SU-DHL-6 (cell line): ENCODE data around the gene AK2.

Source experiments
- EZH2phosphoT487 ChIP-seq: fragments of 200-600 bp; sonication (generic), shearing (Covaris generic); conservative IDR thresholded peaks from 2 replicates; pipeline ENCODE4 v1.6.1; 2018; ENCODE audit warnings: mild to moderate bottlenecking, antibody characterized with exemption, low read length, moderate library complexity, mixed read lengths
- TF ChIP-seq, protein P1 (sequence below): fragments of 200-600 bp; sonication (generic); IDR thresholded peaks from one replicate; pipeline ENCODE4 v1.5.1; 2017; ENCODE audit warnings: antibody characterized with exemption, mild to moderate bottlenecking, low read length, moderate library complexity; ENCODE audit not compliant: insufficient read depth, poor library complexity, severe bottlenecking

DNA sequence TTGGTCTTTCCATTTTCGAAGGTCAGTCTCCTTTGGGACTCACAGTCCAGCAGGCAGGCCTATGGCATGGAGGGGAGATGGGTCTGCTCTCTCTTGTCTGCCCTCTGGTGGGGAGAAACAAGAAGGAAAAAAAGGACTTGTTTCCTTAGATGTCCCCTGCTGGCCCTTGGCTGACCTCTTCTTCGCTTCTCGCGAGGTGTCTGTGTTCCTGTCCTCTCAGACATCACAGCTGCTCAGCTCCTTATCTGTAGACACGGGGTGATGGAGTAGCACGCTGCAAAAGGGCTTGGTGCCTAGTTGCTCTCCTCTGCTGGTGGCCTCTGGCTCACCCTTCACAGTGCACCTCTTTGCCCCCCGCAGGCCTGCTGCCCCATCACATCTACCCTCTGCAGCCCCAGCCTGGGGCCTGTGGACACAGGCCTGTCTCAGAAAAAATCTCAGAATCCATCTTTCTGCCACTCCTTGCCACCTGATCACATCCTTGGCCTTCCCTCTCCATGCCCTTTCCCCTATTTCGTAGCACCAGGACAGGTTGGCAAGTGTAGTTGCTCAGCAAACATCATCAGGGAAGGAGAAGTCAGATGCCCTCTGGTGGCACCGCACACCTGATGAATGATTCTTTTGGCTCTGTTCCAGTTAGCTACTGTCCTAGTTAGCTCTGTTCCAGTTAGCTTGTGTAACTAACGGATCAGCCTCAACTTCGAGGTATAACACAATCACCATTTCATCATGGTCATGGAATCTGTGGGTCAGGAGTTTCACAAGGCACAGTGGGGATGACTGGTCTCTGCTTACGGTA lies 18.7 kb upstream of the AK2 start:
- no peak for TF ChIP-seq EZH2phosphoT487
- TF ChIP-seq, protein P1, sequence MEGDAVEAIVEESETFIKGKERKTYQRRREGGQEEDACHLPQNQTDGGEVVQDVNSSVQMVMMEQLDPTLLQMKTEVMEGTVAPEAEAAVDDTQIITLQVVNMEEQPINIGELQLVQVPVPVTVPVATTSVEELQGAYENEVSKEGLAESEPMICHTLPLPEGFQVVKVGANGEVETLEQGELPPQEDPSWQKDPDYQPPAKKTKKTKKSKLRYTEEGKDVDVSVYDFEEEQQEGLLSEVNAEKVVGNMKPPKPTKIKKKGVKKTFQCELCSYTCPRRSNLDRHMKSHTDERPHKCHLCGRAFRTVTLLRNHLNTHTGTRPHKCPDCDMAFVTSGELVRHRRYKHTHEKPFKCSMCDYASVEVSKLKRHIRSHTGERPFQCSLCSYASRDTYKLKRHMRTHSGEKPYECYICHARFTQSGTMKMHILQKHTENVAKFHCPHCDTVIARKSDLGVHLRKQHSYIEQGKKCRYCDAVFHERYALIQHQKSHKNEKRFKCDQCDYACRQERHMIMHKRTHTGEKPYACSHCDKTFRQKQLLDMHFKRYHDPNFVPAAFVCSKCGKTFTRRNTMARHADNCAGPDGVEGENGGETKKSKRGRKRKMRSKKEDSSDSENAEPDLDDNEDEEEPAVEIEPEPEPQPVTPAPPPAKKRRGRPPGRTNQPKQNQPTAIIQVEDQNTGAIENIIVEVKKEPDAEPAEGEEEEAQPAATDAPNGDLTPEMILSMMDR = peak; percentile 49
